ENCODE results near the gene SLC35F3. TPM values are rescaled to one million over a fixed set of nuclear protein-coding genes. Genes with fewer than 3 reads are reported as not detected.
"Not testable (repeated sequence)": the region's sequence is repeated elsewhere in the genome, so short reads cannot be mapped to it uniquely, and the experiment has no call there.

SLC35F3 gene
- total RNA-seq, 1 experiment from 2014 or later: 19.1 TPM

DNA sequence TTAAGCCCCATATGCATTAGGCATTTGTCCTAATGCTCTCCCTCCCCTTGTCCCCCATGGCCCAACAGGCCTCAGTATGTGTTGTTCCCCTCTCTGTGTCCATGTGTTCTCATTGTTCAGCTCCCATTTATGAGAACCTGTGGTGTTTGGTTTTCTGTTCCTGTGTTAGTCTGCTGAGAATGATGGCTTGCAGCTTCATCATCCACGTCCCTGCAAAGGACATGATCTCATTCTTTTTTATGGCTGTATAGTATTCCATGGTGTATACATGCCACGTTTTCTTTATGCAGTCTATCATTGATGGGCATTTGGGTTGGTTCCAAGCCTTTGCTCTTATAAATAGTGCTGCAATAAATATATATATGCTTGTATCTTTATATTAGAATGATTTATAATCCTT, 218.1 kb downstream of the SLC35F3 start:
- ATAC-seq; H3K4me1 ChIP-seq (ENCODE audit: control insufficient read depth, insufficient read depth, low read length); CTCF ChIA-PET; H3K36me3 ChIP-seq (ENCODE audit: control insufficient read depth, insufficient read depth, low read length); H3K27me3 ChIP-seq (ENCODE audit: control insufficient read depth, insufficient read depth, low read length); H3K4me3 ChIP-seq (ENCODE audit: low read depth in 2 of 2, low read length in 2 of 2); in situ Hi-C loops (cut with HindIII; ENCODE audit: low pct_unique_long_range_greater_than_20kb, low sequenced_read_pairs); DNase-seq (ENCODE audit: low read depth, low spot score); POLR2A ChIA-PET; H3K9me3 ChIP-seq (ENCODE audit: control insufficient read depth, insufficient read depth, low read depth, low read length); intact Hi-C loops (cut with micrococcal nuclease; ENCODE audit: unreplicated experiment); BruUV-seq (replicated peaks); H3K27ac ChIP-seq (ENCODE audit: low read length): not testable (repeated sequence)

DNA sequence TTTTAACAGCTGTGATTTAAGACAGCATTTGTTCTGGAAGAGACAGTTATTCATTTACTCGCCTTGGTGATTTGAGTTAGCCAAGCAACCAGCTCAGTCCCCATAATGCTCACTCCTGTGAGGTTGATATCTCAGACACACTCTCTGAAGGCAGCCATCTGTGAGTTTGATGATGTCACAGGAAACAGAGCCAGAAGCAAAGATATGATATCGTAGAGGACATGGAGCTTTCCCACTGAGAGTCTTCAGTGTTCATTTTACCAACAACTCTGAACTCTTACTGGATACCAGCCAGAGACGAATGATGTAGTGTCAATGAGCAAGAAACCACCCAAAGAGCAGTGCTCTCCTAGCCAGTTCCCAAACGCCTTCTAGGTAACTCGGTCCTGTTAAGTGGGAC, 219.4 kb downstream of the SLC35F3 start:
- no peaks in the 10 kb centered on the region for H3K27me3 ChIP-seq (ENCODE audit: control insufficient read depth, insufficient read depth, low read length)
- in situ Hi-C loops (cut with HindIII; ENCODE audit: low pct_unique_long_range_greater_than_20kb, low sequenced_read_pairs) (no loop called here), intact Hi-C loops (cut with micrococcal nuclease; ENCODE audit: unreplicated experiment) (no loop called here)
- no TSS peak for BruUV-seq (replicated peaks)
- no peak for DNase-seq (ENCODE audit: low read depth, low spot score)
- H3K9me3 ChIP-seq (ENCODE audit: control insufficient read depth, insufficient read depth, low read depth, low read length): no peaks in the 10 kb centered on the region
- ChIA-PET POLR2A (no interaction called here), CTCF (interaction anchor here (1.3 kb wide), 1 partner anchor 24 kb away, joined by 4 read pairs; no protein-coding TSS in a partner anchor)
- no peak overlapping the region for H3K27ac ChIP-seq (ENCODE audit: low read length)
- ATAC-seq: no peak
- peaks cover 4% of the 10 kb centered on the region for H3K4me1 ChIP-seq (ENCODE audit: control insufficient read depth, insufficient read depth, low read length)
- TF ChIP-seq, protein P1, sequence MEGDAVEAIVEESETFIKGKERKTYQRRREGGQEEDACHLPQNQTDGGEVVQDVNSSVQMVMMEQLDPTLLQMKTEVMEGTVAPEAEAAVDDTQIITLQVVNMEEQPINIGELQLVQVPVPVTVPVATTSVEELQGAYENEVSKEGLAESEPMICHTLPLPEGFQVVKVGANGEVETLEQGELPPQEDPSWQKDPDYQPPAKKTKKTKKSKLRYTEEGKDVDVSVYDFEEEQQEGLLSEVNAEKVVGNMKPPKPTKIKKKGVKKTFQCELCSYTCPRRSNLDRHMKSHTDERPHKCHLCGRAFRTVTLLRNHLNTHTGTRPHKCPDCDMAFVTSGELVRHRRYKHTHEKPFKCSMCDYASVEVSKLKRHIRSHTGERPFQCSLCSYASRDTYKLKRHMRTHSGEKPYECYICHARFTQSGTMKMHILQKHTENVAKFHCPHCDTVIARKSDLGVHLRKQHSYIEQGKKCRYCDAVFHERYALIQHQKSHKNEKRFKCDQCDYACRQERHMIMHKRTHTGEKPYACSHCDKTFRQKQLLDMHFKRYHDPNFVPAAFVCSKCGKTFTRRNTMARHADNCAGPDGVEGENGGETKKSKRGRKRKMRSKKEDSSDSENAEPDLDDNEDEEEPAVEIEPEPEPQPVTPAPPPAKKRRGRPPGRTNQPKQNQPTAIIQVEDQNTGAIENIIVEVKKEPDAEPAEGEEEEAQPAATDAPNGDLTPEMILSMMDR (IDR thresholded peaks at IDR 0.05): no peak
- TF ChIP-seq TCF7L2 (IDR thresholded peaks at IDR 0.05; ENCODE audit: low read depth, low read length) (no peak), POLR2AphosphoS5 (IDR thresholded peaks at IDR 0.05; ENCODE audit: low read depth, low read length) (no peak), SIN3A (IDR thresholded peaks at IDR 0.05; ENCODE audit: borderline replicate concordance, insufficient read depth, low read depth, low read length) (no peak)
- TF ChIP-seq, protein P2, sequence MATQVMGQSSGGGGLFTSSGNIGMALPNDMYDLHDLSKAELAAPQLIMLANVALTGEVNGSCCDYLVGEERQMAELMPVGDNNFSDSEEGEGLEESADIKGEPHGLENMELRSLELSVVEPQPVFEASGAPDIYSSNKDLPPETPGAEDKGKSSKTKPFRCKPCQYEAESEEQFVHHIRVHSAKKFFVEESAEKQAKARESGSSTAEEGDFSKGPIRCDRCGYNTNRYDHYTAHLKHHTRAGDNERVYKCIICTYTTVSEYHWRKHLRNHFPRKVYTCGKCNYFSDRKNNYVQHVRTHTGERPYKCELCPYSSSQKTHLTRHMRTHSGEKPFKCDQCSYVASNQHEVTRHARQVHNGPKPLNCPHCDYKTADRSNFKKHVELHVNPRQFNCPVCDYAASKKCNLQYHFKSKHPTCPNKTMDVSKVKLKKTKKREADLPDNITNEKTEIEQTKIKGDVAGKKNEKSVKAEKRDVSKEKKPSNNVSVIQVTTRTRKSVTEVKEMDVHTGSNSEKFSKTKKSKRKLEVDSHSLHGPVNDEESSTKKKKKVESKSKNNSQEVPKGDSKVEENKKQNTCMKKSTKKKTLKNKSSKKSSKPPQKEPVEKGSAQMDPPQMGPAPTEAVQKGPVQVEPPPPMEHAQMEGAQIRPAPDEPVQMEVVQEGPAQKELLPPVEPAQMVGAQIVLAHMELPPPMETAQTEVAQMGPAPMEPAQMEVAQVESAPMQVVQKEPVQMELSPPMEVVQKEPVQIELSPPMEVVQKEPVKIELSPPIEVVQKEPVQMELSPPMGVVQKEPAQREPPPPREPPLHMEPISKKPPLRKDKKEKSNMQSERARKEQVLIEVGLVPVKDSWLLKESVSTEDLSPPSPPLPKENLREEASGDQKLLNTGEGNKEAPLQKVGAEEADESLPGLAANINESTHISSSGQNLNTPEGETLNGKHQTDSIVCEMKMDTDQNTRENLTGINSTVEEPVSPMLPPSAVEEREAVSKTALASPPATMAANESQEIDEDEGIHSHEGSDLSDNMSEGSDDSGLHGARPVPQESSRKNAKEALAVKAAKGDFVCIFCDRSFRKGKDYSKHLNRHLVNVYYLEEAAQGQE (IDR thresholded peaks at IDR 0.05; ENCODE audit: insufficient read depth in 1 of 2, low read depth in 2 of 2, low read length in 1 of 2): no peak
- no peak overlapping the region for H3K4me3 ChIP-seq (ENCODE audit: low read depth in 2 of 2, low read length in 2 of 2)
- no peaks in the 10 kb centered on the region for H3K36me3 ChIP-seq (ENCODE audit: control insufficient read depth, insufficient read depth, low read length)

DNA sequence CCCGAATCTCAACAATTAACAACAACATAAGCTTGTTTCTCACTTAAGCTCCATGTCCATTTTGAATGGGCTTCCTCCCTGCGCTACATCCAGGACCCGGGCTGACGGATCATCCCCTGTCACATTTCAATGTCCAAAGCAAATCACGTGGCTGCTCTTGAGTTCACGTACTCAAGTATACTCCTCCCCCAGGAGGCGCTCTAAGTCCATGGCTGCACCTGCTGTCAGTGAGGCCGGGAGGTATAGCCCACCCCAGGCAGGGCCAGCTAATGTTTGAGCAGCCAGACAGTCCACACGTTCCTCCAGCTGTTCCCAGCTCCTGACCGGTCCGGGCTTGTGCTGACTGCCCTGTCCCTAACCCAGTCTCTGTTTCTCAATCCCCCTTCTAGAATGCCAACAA, 220.8 kb downstream of the SLC35F3 start:
- intact Hi-C loops (cut with micrococcal nuclease; ENCODE audit: unreplicated experiment) (no loop called here), in situ Hi-C loops (cut with HindIII; ENCODE audit: low pct_unique_long_range_greater_than_20kb, low sequenced_read_pairs) (no loop called here)
- Histone ChIP-seq H3K27me3 (ENCODE audit: control insufficient read depth, insufficient read depth, low read length) (no peaks in the 10 kb centered on the region), H3K9me3 (ENCODE audit: control insufficient read depth, insufficient read depth, low read depth, low read length) (no peaks in the 10 kb centered on the region), H3K4me1 (ENCODE audit: control insufficient read depth, insufficient read depth, low read length) (peaks cover 4% of the 10 kb centered on the region), H3K27ac (ENCODE audit: low read length) (no peak overlapping the region), H3K4me3 (ENCODE audit: low read depth in 2 of 2, low read length in 2 of 2) (no peak overlapping the region), H3K36me3 (ENCODE audit: control insufficient read depth, insufficient read depth, low read length) (no peaks in the 10 kb centered on the region)
- ATAC-seq: peak; percentile 61
- TF ChIP-seq TCF7L2 (IDR thresholded peaks at IDR 0.05; ENCODE audit: low read depth, low read length): no peak
- TF ChIP-seq, protein P1 (IDR thresholded peaks at IDR 0.05): peak; percentile 57
- no peak for DNase-seq (ENCODE audit: low read depth, low spot score)
- POLR2A ChIA-PET: no interaction called here
- no TSS peak for BruUV-seq (replicated peaks)
- CTCF ChIA-PET: no interaction called here
